ENCODE data around the gene MS4A8.

MS4A8 gene

GRCh38 chr11:60731586-60731985 lies 32.2 kb downstream of the MS4A8 start:
- no peaks in the 10 kb centered on the region for H3K4me1 ChIP-seq (ENCODE audit: control insufficient read depth, insufficient read depth, low read length)
- H3K4me3 ChIP-seq (ENCODE audit: low read length): no peak overlapping the region
- no peaks in the 10 kb centered on the region for H3K36me3 ChIP-seq (ENCODE audit: insufficient read depth, low read length)
- H3K9ac ChIP-seq (ENCODE audit: low read depth, low read length): no peak overlapping the region
- no peak overlapping the region for H3K4me2 ChIP-seq (ENCODE audit: low read length)
- H3K9me3 ChIP-seq (replicated peaks; ENCODE audit: low read length): no peaks in the 10 kb centered on the region
- no peaks in the 10 kb centered on the region for H3K27me3 ChIP-seq (ENCODE audit: control insufficient read depth, insufficient read depth, low read length)

- no peak overlapping the region for H3K4me3 ChIP-seq (ENCODE audit: low read length)
- H3K36me3 ChIP-seq (ENCODE audit: insufficient read depth, low read length): no peaks in the 10 kb centered on the region
- no peak overlapping the region for H3K9ac ChIP-seq (ENCODE audit: low read depth, low read length)
- H3K9me3 ChIP-seq (replicated peaks; ENCODE audit: low read length): no peaks in the 10 kb centered on the region
- H3K4me1 ChIP-seq (ENCODE audit: control insufficient read depth, insufficient read depth, low read length): no peaks in the 10 kb centered on the region
- H3K27me3 ChIP-seq (ENCODE audit: control insufficient read depth, insufficient read depth, low read length): no peaks in the 10 kb centered on the region
- no peak overlapping the region for H3K4me2 ChIP-seq (ENCODE audit: low read length)
Measured at GRCh38 chr11:60734279-60734678, 34.9 kb downstream of the MS4A8 start.

- Histone ChIP-seq H3K4me2 (ENCODE audit: low read length) (no peak overlapping the region), H3K4me3 (ENCODE audit: low read length) (no peak overlapping the region), H3K27me3 (ENCODE audit: control insufficient read depth, insufficient read depth, low read length) (no peaks in the 10 kb centered on the region), H3K36me3 (ENCODE audit: insufficient read depth, low read length) (no peaks in the 10 kb centered on the region), H3K4me1 (ENCODE audit: control insufficient read depth, insufficient read depth, low read length) (no peaks in the 10 kb centered on the region), H3K9me3 (replicated peaks; ENCODE audit: low read length) (no peaks in the 10 kb centered on the region), H3K9ac (ENCODE audit: low read depth, low read length) (no peak overlapping the region)
Measured at GRCh38 chr11:60739114-60739513, 39.7 kb downstream of the MS4A8 start.

- Histone ChIP-seq H3K4me2 (ENCODE audit: low read length) (no peak overlapping the region), H3K9ac (ENCODE audit: low read depth, low read length) (no peak overlapping the region), H3K4me3 (ENCODE audit: low read length) (no peak overlapping the region), H3K36me3 (ENCODE audit: insufficient read depth, low read length) (no peaks in the 10 kb centered on the region), H3K9me3 (replicated peaks; ENCODE audit: low read length) (no peaks in the 10 kb centered on the region), H3K27me3 (ENCODE audit: control insufficient read depth, insufficient read depth, low read length) (no peaks in the 10 kb centered on the region), H3K4me1 (ENCODE audit: control insufficient read depth, insufficient read depth, low read length) (no peaks in the 10 kb centered on the region)
Measured at GRCh38 chr11:60740573-60740972, 41.2 kb downstream of the MS4A8 start.

- no peak overlapping the region for H3K4me2 ChIP-seq (ENCODE audit: low read length)
- no peaks in the 10 kb centered on the region for H3K27me3 ChIP-seq (ENCODE audit: control insufficient read depth, insufficient read depth, low read length)
- H3K4me1 ChIP-seq (ENCODE audit: control insufficient read depth, insufficient read depth, low read length): no peaks in the 10 kb centered on the region
Measured at GRCh38 chr11:60741421-60741820, 42.0 kb downstream of the MS4A8 start.

GRCh38 chr11:60743058-60743457 lies 43.6 kb downstream of the MS4A8 start:
- Histone ChIP-seq H3K4me3 (ENCODE audit: low read length) (no peak overlapping the region), H3K4me1 (ENCODE audit: control insufficient read depth, insufficient read depth, low read length) (no peaks in the 10 kb centered on the region), H3K9me3 (replicated peaks; ENCODE audit: low read length) (no peaks in the 10 kb centered on the region), H3K4me2 (ENCODE audit: low read length) (no peak overlapping the region), H3K36me3 (ENCODE audit: insufficient read depth, low read length) (no peaks in the 10 kb centered on the region), H3K9ac (ENCODE audit: low read depth, low read length) (no peak overlapping the region), H3K27me3 (ENCODE audit: control insufficient read depth, insufficient read depth, low read length) (no peaks in the 10 kb centered on the region)

More at GRCh38 chr11:60741421-60741820, 42.0 kb downstream of the MS4A8 start:
- Histone ChIP-seq H3K4me3 (ENCODE audit: low read length) (no peak overlapping the region), H3K9me3 (replicated peaks; ENCODE audit: low read length) (no peaks in the 10 kb centered on the region), H3K9ac (ENCODE audit: low read depth, low read length) (no peak overlapping the region), H3K36me3 (ENCODE audit: insufficient read depth, low read length) (no peaks in the 10 kb centered on the region)

GRCh38 chr11:60744114-60744513 lies 44.7 kb downstream of the MS4A8 start:
- Histone ChIP-seq H3K4me2 (ENCODE audit: low read length) (no peak overlapping the region), H3K4me3 (ENCODE audit: low read length) (no peak overlapping the region), H3K27me3 (ENCODE audit: control insufficient read depth, insufficient read depth, low read length) (no peaks in the 10 kb centered on the region), H3K36me3 (ENCODE audit: insufficient read depth, low read length) (no peaks in the 10 kb centered on the region), H3K4me1 (ENCODE audit: control insufficient read depth, insufficient read depth, low read length) (no peaks in the 10 kb centered on the region), H3K9ac (ENCODE audit: low read depth, low read length) (no peak overlapping the region), H3K9me3 (replicated peaks; ENCODE audit: low read length) (no peaks in the 10 kb centered on the region)

- H3K27me3 ChIP-seq (ENCODE audit: control insufficient read depth, insufficient read depth, low read length): no peaks in the 10 kb centered on the region
- no peak overlapping the region for H3K4me3 ChIP-seq (ENCODE audit: low read length)
- H3K4me2 ChIP-seq (ENCODE audit: low read length): no peak overlapping the region
- no peak overlapping the region for H3K9ac ChIP-seq (ENCODE audit: low read depth, low read length)
- H3K36me3 ChIP-seq (ENCODE audit: insufficient read depth, low read length): no peaks in the 10 kb centered on the region
- H3K4me1 ChIP-seq (ENCODE audit: control insufficient read depth, insufficient read depth, low read length): no peaks in the 10 kb centered on the region
- H3K9me3 ChIP-seq (replicated peaks; ENCODE audit: low read length): no peaks in the 10 kb centered on the region
Measured at GRCh38 chr11:60747359-60747873, 48.0 kb downstream of the MS4A8 start.

GRCh38 chr11:60748225-60748624 lies 48.8 kb downstream of the MS4A8 start:
- Histone ChIP-seq H3K36me3 (ENCODE audit: insufficient read depth, low read length) (no peaks in the 10 kb centered on the region), H3K9ac (ENCODE audit: low read depth, low read length) (no peak overlapping the region), H3K9me3 (replicated peaks; ENCODE audit: low read length) (no peaks in the 10 kb centered on the region), H3K4me2 (ENCODE audit: low read length) (no peak overlapping the region), H3K4me1 (ENCODE audit: control insufficient read depth, insufficient read depth, low read length) (no peaks in the 10 kb centered on the region), H3K27me3 (ENCODE audit: control insufficient read depth, insufficient read depth, low read length) (no peaks in the 10 kb centered on the region), H3K4me3 (ENCODE audit: low read length) (no peak overlapping the region)

GRCh38 chr11:60748821-60749220 lies 49.4 kb downstream of the MS4A8 start:
- Histone ChIP-seq H3K9me3 (replicated peaks; ENCODE audit: low read length) (no peaks in the 10 kb centered on the region), H3K9ac (ENCODE audit: low read depth, low read length) (no peak overlapping the region), H3K4me2 (ENCODE audit: low read length) (no peak overlapping the region), H3K4me3 (ENCODE audit: low read length) (no peak overlapping the region), H3K4me1 (ENCODE audit: control insufficient read depth, insufficient read depth, low read length) (no peaks in the 10 kb centered on the region), H3K27me3 (ENCODE audit: control insufficient read depth, insufficient read depth, low read length) (no peaks in the 10 kb centered on the region), H3K36me3 (ENCODE audit: insufficient read depth, low read length) (no peaks in the 10 kb centered on the region)

GRCh38 chr11:60750911-60751310 lies 51.5 kb downstream of the MS4A8 start:
- Histone ChIP-seq H3K9me3 (replicated peaks; ENCODE audit: low read length) (no peaks in the 10 kb centered on the region), H3K27me3 (ENCODE audit: control insufficient read depth, insufficient read depth, low read length) (no peaks in the 10 kb centered on the region), H3K9ac (ENCODE audit: low read depth, low read length) (no peak overlapping the region), H3K4me2 (ENCODE audit: low read length) (no peak overlapping the region), H3K4me1 (ENCODE audit: control insufficient read depth, insufficient read depth, low read length) (no peaks in the 10 kb centered on the region), H3K36me3 (ENCODE audit: insufficient read depth, low read length) (no peaks in the 10 kb centered on the region), H3K4me3 (ENCODE audit: low read length) (no peak overlapping the region)

GRCh38 chr11:60753309-60753708 lies 53.9 kb downstream of the MS4A8 start:
- Histone ChIP-seq H3K4me2 (ENCODE audit: low read length) (no peak overlapping the region), H3K9ac (ENCODE audit: low read depth, low read length) (no peak overlapping the region), H3K36me3 (ENCODE audit: insufficient read depth, low read length) (no peaks in the 10 kb centered on the region), H3K9me3 (replicated peaks; ENCODE audit: low read length) (no peaks in the 10 kb centered on the region), H3K27me3 (ENCODE audit: control insufficient read depth, insufficient read depth, low read length) (peaks cover 5% of the 10 kb centered on the region), H3K4me1 (ENCODE audit: control insufficient read depth, insufficient read depth, low read length) (no peaks in the 10 kb centered on the region), H3K4me3 (ENCODE audit: low read length) (no peak overlapping the region)
